ENCODE results near the gene OR4D2. TPM values are rescaled to one million over a fixed set of nuclear protein-coding genes. Genes with fewer than 3 reads are reported as not detected.

The OR4D2 gene
- total RNA-seq, 1 donor from 2014 or later, result not detected

DNA sequence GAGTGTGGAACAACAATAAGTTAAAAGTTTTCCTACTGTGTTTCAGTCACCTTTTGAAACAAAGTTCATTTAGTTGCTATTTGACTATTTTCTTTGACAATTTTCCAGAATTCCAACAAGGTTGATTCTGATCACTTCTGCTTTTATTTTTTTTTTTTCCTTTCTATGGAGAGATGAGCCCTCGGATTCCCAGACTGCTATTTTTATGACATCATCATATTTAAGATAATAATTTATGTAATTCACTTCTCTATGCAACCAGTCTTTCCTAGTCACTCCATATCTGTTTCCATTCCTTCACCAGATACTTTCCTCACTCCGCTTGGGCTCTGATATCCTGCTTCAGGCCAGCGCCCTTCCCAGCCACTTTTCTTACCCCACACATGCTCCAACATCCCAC, 8.1 kb downstream of the OR4D2 start:
- H3K9ac ChIP-seq (ENCODE audit: low read length), result no peak overlapping the region
- no peaks in the 10 kb centered on the region for H3K79me2 ChIP-seq (ENCODE audit: insufficient read depth, low read length)
- no peak for TF ChIP-seq EZH2 (IDR thresholded peaks at IDR 0.05; ENCODE audit: insufficient read depth, low read length)
- TF ChIP-seq, protein P1, sequence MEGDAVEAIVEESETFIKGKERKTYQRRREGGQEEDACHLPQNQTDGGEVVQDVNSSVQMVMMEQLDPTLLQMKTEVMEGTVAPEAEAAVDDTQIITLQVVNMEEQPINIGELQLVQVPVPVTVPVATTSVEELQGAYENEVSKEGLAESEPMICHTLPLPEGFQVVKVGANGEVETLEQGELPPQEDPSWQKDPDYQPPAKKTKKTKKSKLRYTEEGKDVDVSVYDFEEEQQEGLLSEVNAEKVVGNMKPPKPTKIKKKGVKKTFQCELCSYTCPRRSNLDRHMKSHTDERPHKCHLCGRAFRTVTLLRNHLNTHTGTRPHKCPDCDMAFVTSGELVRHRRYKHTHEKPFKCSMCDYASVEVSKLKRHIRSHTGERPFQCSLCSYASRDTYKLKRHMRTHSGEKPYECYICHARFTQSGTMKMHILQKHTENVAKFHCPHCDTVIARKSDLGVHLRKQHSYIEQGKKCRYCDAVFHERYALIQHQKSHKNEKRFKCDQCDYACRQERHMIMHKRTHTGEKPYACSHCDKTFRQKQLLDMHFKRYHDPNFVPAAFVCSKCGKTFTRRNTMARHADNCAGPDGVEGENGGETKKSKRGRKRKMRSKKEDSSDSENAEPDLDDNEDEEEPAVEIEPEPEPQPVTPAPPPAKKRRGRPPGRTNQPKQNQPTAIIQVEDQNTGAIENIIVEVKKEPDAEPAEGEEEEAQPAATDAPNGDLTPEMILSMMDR (IDR thresholded peaks at IDR 0.05; ENCODE audit: insufficient read depth, low read depth, low read length), result no peak
- Mint-ChIP-seq H3K4me3 (ENCODE audit: unreplicated experiment) (no peak overlapping the region), H3K36me3 (ENCODE audit: low read depth, unreplicated experiment) (no peaks in the 10 kb centered on the region), H3K27me3 (ENCODE audit: low read depth, unreplicated experiment) (peaks cover 59% of the 10 kb centered on the region), H3K9me3 (ENCODE audit: unreplicated experiment) (peaks cover 4% of the 10 kb centered on the region), H3K27ac (ENCODE audit: unreplicated experiment) (no peak overlapping the region), H3K4me1 (ENCODE audit: low read depth, unreplicated experiment) (no peaks in the 10 kb centered on the region)
- no peaks in the 10 kb centered on the region for H3K9me3 ChIP-seq (ENCODE audit: insufficient read depth, low read depth, low read length)
- no peak overlapping the region for H3K27ac ChIP-seq (ENCODE audit: low read depth, low read length)
- peaks cover 4% of the 10 kb centered on the region for H3K27me3 ChIP-seq (ENCODE audit: insufficient read depth, low read length)
- FAIRE-seq, result no peak
- no peak overlapping the region for H3K4me3 ChIP-seq (ENCODE audit: insufficient read depth, low read depth, low read length)
- H3K4me1 ChIP-seq (ENCODE audit: insufficient read depth, low read length), result no peaks in the 10 kb centered on the region
- no peak overlapping the region for H3K4me2 ChIP-seq (ENCODE audit: low read length)
- no peak overlapping the region for H2AFZ ChIP-seq (ENCODE audit: low read depth, low read length)
- no peak for DNase-seq (ENCODE audit: low read depth)
- no peaks in the 10 kb centered on the region for H4K20me1 ChIP-seq (ENCODE audit: insufficient read depth, low read length)
- no peaks in the 10 kb centered on the region for H3K36me3 ChIP-seq (ENCODE audit: insufficient read depth, low read length)

DNA sequence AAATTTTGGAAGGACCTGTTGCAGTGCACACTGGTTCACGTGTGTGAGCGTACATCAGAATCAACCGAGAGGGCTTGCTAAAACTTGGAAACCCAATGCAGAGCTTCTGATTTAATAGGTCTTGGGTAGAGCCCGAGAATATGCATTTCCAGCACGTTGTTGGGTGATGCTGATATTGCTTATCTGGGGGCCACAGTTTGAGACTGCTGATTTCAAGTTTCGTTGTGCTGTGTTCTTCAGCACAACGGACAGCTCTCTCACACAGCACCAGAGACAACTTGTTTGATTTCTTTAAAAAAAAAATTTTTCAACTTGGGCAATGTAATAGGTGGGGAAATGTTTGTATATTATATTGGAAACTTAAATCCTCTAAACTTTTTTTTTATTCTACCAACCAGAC, 9.4 kb downstream of the OR4D2 start:
- Mint-ChIP-seq H3K4me1 (ENCODE audit: low read depth, unreplicated experiment) (no peaks in the 10 kb centered on the region), H3K27ac (ENCODE audit: unreplicated experiment) (no peak overlapping the region), H3K27me3 (ENCODE audit: low read depth, unreplicated experiment) (peaks cover 57% of the 10 kb centered on the region), H3K36me3 (ENCODE audit: low read depth, unreplicated experiment) (no peaks in the 10 kb centered on the region), H3K9me3 (ENCODE audit: unreplicated experiment) (no peaks in the 10 kb centered on the region), H3K4me3 (ENCODE audit: unreplicated experiment) (no peak overlapping the region)
- no peaks in the 10 kb centered on the region for H3K36me3 ChIP-seq (ENCODE audit: insufficient read depth, low read length)
- H4K20me1 ChIP-seq (ENCODE audit: insufficient read depth, low read length), result no peaks in the 10 kb centered on the region
- H3K27ac ChIP-seq (ENCODE audit: low read depth, low read length), result no peak overlapping the region
- H3K9me3 ChIP-seq (ENCODE audit: insufficient read depth, low read depth, low read length), result no peaks in the 10 kb centered on the region
- no peak overlapping the region for H2AFZ ChIP-seq (ENCODE audit: low read depth, low read length)
- DNase-seq (ENCODE audit: low read depth) (no peak), FAIRE-seq (no peak)
- no peak overlapping the region for H3K9ac ChIP-seq (ENCODE audit: low read length)
- no peaks in the 10 kb centered on the region for H3K79me2 ChIP-seq (ENCODE audit: insufficient read depth, low read length)
- no peak overlapping the region for H3K4me3 ChIP-seq (ENCODE audit: insufficient read depth, low read depth, low read length)
- no peak overlapping the region for H3K4me2 ChIP-seq (ENCODE audit: low read length)
- TF ChIP-seq, protein P1 (IDR thresholded peaks at IDR 0.05; ENCODE audit: insufficient read depth, low read depth, low read length), result no peak
- no peak for TF ChIP-seq EZH2 (IDR thresholded peaks at IDR 0.05; ENCODE audit: insufficient read depth, low read length)
- peaks cover 4% of the 10 kb centered on the region for H3K27me3 ChIP-seq (ENCODE audit: insufficient read depth, low read length)
- H3K4me1 ChIP-seq (ENCODE audit: insufficient read depth, low read length), result no peaks in the 10 kb centered on the region

DNA sequence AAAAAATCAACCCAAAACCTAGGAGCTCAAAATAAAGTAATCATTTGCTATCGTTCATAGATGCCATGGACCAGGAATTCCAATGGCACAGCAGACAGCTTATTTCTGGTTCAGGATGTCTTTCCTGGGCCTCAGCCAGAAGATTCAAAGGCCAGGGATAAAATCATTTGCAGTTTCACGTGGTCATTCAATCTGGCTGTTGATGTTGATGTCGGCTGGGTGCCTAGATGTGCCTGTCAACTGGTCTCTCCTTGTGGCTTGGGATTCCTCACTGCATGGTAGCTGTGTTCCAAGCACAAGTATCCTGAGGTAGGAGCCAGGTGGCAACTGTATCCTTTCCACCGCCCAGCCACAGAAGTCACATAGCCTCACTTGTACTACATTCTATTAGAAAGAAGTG, 15.0 kb downstream of the OR4D2 start:
- FAIRE-seq (no peak), DNase-seq (ENCODE audit: low read depth) (no peak)
- no peak overlapping the region for H3K4me3 ChIP-seq (ENCODE audit: insufficient read depth, low read depth, low read length)
- H4K20me1 ChIP-seq (ENCODE audit: insufficient read depth, low read length), result no peaks in the 10 kb centered on the region
- H3K4me1 ChIP-seq (ENCODE audit: insufficient read depth, low read length), result peaks cover 7% of the 10 kb centered on the region
- H3K27me3 ChIP-seq (ENCODE audit: insufficient read depth, low read length), result no peaks in the 10 kb centered on the region
- H3K36me3 ChIP-seq (ENCODE audit: insufficient read depth, low read length), result no peaks in the 10 kb centered on the region
- H3K4me3 Mint-ChIP-seq (ENCODE audit: unreplicated experiment), result no peak overlapping the region
- H3K4me1 Mint-ChIP-seq (ENCODE audit: low read depth, unreplicated experiment), result no peaks in the 10 kb centered on the region
- H3K4me2 ChIP-seq (ENCODE audit: low read length), result no peak overlapping the region
- H3K27ac ChIP-seq (ENCODE audit: low read depth, low read length), result no peak overlapping the region
- no peaks in the 10 kb centered on the region for H3K9me3 ChIP-seq (ENCODE audit: insufficient read depth, low read depth, low read length)
- no peak overlapping the region for H3K9ac ChIP-seq (ENCODE audit: low read length)
- H3K36me3 Mint-ChIP-seq (ENCODE audit: low read depth, unreplicated experiment), result no peaks in the 10 kb centered on the region
- no peak overlapping the region for H3K27ac Mint-ChIP-seq (ENCODE audit: unreplicated experiment)
- H3K27me3 Mint-ChIP-seq (ENCODE audit: low read depth, unreplicated experiment), result peaks cover 38% of the 10 kb centered on the region
- H3K9me3 Mint-ChIP-seq (ENCODE audit: unreplicated experiment), result no peaks in the 10 kb centered on the region
- no peak overlapping the region for H2AFZ ChIP-seq (ENCODE audit: low read depth, low read length)
- TF ChIP-seq EZH2 (IDR thresholded peaks at IDR 0.05; ENCODE audit: insufficient read depth, low read length), result no peak
- TF ChIP-seq, protein P1 (IDR thresholded peaks at IDR 0.05; ENCODE audit: insufficient read depth, low read depth, low read length), result no peak
- H3K79me2 ChIP-seq (ENCODE audit: insufficient read depth, low read length), result no peaks in the 10 kb centered on the region

All from astrocyte (in vitro differentiated cells and primary cell).